ENCODE measurements around the gene HUWE1.

- TF ChIP-seq POLR2A (IDR thresholded peaks at IDR 0.05) (no peak), CTCF (IDR thresholded peaks at IDR 0.05) (no peak)
These were observed 31.6 kb upstream of the HUWE1 start for GRCh38 chrX:53718073-53718472.

Measured in adrenal gland (tissue), 5 donors.